ENCODE data around the gene LRP1B.

LRP1B gene

DNA sequence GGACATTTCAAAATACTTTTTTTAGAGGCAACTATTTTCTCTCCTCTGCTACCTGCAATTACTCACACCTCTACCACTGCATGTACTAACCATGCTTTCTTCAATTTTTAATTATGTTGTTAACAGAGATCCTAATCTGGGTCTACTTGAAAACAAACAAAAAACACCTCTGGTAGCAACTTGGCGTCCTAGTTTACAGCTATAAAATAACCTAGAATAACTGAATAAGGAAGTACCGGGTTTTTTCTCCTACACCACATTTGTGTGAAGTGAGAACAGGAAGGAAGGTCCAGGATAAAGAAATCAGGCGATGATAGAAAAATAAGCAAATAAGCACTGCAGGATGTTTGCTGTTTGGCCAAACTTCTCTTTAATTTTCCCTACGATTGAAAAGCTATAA, 633.5 kb downstream of the LRP1B start:
- no peak for DNase-seq

- no peak for DNase-seq
These were observed 634.0 kb downstream of the LRP1B start for GRCh38 chr2:141496810-141497209.

DNA sequence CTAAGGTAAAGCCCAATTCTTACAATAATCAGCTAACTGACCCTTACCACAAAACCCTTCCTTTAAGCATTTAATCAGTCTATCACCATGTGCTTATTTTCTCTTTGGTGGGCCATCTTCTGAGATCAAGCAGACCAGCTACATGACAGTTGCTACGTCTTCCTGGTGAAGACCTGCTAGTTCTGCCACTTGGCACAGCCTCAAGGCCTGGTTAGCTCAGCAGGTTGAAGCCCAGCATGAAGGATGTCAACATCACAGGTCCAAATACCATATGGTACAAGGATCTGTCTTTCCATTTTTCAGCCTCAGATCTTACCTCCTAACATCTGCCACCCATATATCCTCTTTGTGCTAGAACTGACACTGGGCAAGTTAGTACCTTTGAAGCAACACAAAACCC, 636.9 kb downstream of the LRP1B start:
- DNase-seq: no peak

DNA sequence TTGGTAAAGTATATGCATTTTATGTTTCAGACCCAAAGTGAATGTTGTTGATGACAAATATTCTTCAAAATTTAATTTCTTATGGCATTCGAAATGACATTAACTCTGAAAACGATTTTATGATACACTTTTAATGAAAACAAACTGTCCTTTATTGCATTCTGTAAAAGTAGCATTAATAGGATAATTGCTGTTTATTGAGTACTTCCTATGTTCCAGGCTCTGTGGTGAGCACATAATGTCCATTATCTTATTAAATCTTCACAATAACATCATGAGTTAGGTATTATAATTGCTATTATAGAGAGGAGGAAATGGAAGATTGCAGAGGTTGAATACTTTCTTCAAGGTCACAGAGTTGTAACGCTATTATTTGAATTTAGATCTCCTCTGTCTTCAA, 638.0 kb downstream of the LRP1B start:
- DNase-seq: no peak

GRCh38 chr2:141490886-141491285, 639.9 kb downstream of the LRP1B start:
- DNase-seq: no peak

DNA sequence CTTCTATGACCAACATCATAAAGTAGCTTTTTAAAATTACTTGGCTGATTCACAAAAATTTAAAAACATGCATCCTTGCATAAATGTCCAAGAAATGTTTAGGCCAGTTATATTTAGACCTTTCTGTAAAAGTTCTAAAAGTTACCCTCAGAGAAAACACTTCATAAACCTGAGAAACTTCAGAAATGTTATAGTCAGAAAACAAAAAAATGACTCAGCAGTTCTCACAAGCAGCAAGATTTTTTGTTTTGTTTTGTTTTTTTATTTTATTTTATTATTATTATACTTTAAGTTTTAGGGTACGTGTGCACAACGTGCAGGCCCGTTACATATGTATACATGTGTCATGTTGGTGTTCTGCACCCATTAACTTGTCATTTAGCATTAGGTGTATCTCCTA, 648.1 kb downstream of the LRP1B start:
- no peak for DNase-seq

- no peak for DNase-seq
These were observed 655.0 kb downstream of the LRP1B start for GRCh38 chr2:141475801-141476200.

DNA sequence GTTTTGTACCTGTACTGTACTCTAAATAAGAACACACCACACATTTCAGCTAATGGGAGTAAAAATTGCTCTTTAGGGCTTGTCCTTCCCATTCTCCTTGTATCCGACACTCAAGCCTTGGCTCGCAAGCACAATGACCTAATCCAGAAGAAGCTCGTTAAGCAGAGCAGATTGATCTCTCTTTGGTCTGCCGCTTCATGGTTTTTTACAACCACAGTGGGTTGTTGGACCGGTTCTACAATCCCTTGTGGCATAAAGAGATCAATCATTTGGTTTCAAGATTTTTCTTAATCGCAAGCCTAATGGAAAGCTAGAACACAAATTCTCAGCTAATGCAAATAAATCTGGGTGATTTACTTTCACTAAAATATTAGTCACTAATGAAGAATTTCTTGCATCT, 662.1 kb downstream of the LRP1B start:
- DNase-seq: no peak

- DNase-seq: no peak
These were observed 663.5 kb downstream of the LRP1B start for GRCh38 chr2:141467331-141467730.

GRCh38 chr2:141464995-141465394, 665.8 kb downstream of the LRP1B start:
- no peak for DNase-seq

- DNase-seq: no peak
These were observed 672.5 kb downstream of the LRP1B start for GRCh38 chr2:141458351-141458750.

GRCh38 chr2:141455877-141456276, 674.9 kb downstream of the LRP1B start:
- no peak for DNase-seq

DNA sequence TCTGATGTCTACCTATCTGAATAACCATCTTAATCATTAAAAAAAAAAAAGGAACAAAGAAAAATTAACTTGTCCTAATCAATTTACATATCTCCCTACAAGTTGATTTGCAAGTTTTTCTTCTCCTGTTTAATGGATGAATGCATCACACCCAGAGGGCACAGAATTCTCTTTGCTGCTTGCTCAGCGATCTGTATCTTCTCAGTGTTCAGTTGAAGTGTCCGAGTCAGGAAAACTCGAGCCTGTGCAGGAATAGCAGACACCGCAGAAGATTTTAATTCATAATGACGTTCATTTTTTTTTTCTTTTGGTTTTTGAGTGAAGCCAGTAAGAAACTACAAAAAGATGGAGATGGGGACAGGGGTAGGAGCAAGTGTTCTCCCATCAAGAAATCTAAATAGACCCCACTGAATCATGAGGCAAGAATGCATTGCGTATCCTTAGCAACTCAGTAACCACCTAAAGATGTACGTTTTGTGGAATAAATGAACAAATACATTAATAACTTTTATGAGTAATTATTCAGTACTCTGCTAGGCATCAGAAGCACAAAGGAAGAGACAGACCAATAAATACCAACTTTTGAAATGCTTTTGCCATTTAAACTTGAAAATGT, 675.5 kb downstream of the LRP1B start:
- DNase-seq: no peak

GRCh38 chr2:141440072-141440635, 690.7 kb downstream of the LRP1B start:
- DNase-seq: no peak

DNA sequence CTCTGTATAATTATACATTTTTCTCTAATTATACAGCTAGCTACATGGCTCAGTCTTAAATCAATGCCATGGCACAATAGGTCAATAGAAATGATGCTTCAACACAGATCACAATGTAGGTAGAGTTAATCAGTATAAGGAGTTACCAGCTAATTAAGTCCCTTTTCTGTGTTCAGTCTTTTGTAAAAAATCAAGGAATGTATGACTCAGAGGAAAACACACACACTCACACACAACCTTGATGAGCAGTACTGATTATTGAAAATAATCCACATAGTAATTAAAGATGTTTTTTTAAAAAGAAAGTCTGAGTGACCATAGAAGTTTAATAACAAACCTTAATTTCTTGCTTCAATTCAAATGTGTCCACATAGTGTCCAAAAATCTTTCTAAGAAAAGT, 691.3 kb downstream of the LRP1B start:
- no peak for DNase-seq

GRCh38 chr2:141438536-141438935, 692.3 kb downstream of the LRP1B start:
- DNase-seq: no peak

DNA sequence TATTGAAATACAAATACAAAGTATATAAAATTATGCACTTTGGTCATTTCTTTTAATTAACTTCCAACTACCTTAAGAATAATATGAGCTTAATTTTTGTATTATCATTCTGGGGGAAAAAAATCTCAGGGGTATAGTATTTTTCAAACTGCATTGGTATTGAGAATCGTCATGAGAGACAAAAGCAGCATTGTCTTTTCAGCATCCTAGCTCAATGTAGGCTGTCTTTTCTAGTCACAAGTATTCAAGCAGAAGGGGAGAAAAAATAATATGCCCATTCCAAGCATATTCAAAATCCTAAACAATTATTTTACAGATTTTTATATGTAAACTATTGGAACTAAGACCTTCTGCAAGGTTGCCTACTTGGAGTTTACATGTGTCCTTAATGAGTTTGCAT, 693.3 kb downstream of the LRP1B start:
- no peak for DNase-seq

DNA sequence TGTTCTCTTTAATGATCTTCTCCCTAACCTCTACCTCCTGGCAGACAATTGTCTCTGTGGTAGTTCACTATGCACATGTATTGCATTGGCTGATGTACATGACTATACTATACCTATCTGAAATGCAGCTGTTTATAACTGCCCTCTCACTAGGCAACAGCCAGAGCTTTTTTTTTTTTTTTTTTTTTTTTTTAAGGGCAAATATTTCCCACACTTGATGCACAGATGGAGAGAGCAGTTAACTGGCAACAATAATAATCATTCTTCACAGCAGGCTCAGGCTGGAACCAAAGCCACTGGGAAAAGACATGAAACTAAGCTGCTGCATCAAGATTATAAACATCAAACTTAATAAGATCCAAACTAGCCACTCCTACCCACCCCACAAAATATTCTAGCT, 707.7 kb downstream of the LRP1B start:
- no peak for DNase-seq

DNA sequence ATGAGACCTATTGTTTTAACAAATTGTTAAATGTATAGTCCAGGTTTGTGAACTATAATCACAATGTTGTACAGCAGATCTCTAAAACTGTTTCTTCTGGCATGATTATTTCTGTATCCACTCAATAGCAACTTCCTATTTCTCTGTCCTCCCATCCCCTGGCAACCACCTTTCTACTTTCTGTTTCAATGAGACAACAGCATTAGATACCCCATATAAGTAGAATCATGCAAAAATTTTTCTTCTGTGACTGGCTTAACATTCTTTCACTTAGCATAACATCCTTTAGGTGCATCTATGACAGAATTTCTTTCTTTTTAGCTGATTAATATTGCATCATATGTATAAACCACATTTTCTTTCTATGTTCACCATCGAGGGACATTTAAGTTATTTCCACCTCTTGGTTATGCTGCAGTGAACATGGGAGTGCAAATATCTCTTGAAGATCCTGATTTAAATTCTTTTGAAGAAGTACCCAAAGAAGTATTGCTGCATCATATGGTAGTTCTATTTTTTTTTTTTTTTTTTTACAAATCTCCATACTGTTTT, 713.5 kb downstream of the LRP1B start:
- no peak for DNase-seq

DNA sequence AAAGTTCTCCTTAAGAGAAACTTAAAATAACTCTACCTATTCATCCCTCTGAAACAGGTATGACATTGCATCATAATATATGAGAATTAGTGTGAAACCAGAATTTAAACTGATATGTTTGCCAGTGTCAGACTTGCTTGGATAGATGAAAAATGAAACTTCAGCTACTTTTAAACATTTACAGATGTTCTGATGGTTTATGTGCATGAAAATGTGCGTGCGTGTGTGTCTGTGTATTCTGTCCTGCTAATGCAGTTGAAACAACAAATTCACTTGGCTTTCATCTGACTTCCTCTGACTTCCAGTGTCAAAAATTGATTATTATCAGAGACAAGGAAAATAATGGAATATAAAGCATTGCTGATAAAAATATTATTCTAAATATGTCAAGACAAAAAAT, 719.4 kb downstream of the LRP1B start:
- no peak for DNase-seq

DNA sequence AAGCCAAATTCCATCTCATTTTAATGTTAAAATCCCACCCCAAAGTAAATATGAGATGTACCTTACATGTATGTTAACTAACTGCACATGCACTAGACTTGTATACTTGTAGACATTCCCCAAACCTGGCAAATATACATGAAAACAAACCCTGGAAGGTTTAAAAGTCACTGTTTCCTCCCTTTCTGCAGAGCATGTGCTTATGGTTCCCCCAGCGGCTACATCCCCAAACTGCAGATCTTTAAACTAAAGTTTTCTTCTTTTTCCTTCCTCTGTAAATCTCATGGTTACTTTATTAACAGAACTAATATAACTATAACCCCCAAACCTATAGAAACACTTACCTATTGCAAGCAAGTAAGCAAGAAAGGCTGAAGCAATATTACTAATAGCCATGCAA, 731.5 kb downstream of the LRP1B start:
- DNase-seq: no peak

- no peak for DNase-seq
These were observed 737.6 kb downstream of the LRP1B start for GRCh38 chr2:141393214-141393545.

GRCh38 chr2:141392517-141393213, 738.2 kb downstream of the LRP1B start:
- DNase-seq: no peak

- no peak for DNase-seq
These were observed 744.6 kb downstream of the LRP1B start for GRCh38 chr2:141386168-141386567.

DNA sequence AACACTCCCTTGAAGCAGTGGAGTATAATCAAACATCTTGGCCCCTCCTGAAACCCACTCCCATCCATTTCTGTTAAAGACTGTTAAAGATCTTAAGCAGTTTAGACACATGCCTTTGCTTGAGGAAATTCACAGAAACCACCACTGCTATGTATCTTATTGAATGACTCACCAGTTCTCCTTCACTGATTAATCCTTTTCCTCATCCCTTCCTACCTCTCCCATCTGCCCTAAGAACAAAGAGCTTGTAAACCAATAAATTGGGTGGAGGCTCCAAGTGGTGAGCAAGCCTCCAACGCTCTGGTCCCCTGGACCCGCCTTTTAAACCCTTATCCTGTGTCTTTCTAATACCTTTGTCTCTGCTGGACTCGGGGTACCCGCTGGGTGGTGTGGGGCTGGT, 746.1 kb downstream of the LRP1B start:
- DNase-seq: no peak

Measured in stimulated activated naive CD4-positive, alpha-beta T cell treated with Interleukin-2 at 50 U/mL for 16 hours (primary cell).